Ectodermal cell (in vitro differentiated cells): Measurements from ENCODE around the gene PBOV1.

Source experiments
- H3K27ac ChIP-seq: 2 replicates; pipeline ENCODE4 v1.7.0; 2013; ENCODE audit warnings: mild to moderate bottlenecking, low read depth, low read length; ENCODE audit not compliant: insufficient read depth, poor library complexity, severe bottlenecking
- H3K27me3 ChIP-seq: 2 replicates; pipeline ENCODE4 v1.7.0; 2013; ENCODE audit warnings: mild to moderate bottlenecking, low read length; ENCODE audit not compliant: insufficient read depth, control insufficient read depth, poor library complexity, severe bottlenecking
- H3K36me3 ChIP-seq: one replicate; pipeline ENCODE4 v1.7.0; 2013; ENCODE audit warnings: low read length; ENCODE audit not compliant: control insufficient read depth, insufficient read depth
- H3K4me1 ChIP-seq: one replicate; pipeline ENCODE4 v1.7.0; 2013; ENCODE audit warnings: low read length; ENCODE audit not compliant: control insufficient read depth, insufficient read depth
- H3K4me3 ChIP-seq: 2 replicates; pipeline ENCODE4 v1.7.0; 2013; ENCODE audit warnings: low read depth, low read length, control low read depth; ENCODE audit not compliant: insufficient read depth
- H3K9me3 ChIP-seq: 2 replicates; pipeline ENCODE4 v1.7.0; 2013; ENCODE audit warnings: mild to moderate bottlenecking, low read length, moderate library complexity; ENCODE audit not compliant: control insufficient read depth
- WGBS, 2 experiments: methylation state at CpG; one replicate each; pipeline ENCODE4 v1.1.7; 2013; ENCODE audit warnings: missing lambda C conversion rate in 2 of 2; 5-methylcytosine and 5-hydroxymethylcytosine counted together

The PBOV1 gene

DNA sequence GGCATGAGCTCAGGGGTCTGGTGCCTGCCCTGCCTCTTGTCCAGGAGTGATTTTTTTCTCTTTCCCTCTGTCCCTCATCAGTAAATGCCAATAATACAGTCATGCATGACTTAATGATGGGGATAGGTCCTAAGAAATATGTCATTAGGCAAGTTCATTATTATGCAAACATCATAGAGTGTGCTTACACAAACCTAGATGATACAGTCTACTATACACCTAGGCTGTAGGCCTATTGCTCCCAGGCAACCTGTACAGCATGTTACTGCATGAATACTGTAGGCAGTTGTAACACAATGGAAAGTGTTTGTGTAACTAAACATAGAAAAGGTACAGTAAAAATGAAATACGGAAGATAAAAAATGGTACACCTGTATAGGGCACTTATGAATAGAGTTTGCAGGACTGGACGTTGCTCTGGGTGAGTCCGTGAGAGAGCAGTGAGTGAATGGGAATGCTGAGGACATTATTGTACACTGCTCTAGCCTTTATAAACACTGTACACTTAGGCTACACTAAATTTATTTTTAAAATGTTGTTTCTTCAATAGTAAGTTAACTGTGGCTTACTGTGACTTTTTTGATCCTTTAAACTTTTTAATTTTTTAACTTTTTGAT lies 22.1 kb downstream of the PBOV1 start:
- Histone ChIP-seq H3K4me1 (no peaks in the 10 kb centered on the region), H3K9me3 (no peaks in the 10 kb centered on the region), H3K27ac (no peak overlapping the region), H3K27me3 (no peaks in the 10 kb centered on the region), H3K36me3 (no peaks in the 10 kb centered on the region), H3K4me3 (no peak overlapping the region)
- WGBS, 2 experiments: 97 to 98% methylated on average over 2 to 3 of the region's 3 CpGs

DNA sequence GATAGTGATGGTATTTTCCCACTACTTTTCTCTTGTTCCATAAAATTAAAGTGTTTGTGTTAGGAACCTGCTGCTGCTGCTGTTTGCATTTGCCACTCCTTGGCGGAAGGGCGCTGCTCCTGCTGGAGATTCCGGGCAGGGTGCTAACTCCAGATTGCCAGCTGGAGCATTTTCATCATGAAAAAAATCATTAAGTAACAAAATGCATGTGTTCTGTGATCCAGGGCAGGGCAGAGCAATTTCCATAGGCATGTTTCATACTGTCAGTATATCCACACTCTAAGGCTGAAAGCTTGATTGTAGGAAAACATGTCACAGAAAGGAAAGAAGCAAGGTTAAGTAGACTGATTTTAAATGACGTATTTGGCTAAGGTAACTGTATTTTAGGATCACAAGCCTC lies 24.0 kb downstream of the PBOV1 start:
- 97 to 98% methylated on average over 4 of the region's 4 CpGs for WGBS, 2 experiments
- no peaks in the 10 kb centered on the region for H3K4me1 ChIP-seq
- H3K4me3 ChIP-seq: no peak overlapping the region
- H3K36me3 ChIP-seq: no peaks in the 10 kb centered on the region
- H3K9me3 ChIP-seq: no peaks in the 10 kb centered on the region
- no peak overlapping the region for H3K27ac ChIP-seq
- no peaks in the 10 kb centered on the region for H3K27me3 ChIP-seq

DNA sequence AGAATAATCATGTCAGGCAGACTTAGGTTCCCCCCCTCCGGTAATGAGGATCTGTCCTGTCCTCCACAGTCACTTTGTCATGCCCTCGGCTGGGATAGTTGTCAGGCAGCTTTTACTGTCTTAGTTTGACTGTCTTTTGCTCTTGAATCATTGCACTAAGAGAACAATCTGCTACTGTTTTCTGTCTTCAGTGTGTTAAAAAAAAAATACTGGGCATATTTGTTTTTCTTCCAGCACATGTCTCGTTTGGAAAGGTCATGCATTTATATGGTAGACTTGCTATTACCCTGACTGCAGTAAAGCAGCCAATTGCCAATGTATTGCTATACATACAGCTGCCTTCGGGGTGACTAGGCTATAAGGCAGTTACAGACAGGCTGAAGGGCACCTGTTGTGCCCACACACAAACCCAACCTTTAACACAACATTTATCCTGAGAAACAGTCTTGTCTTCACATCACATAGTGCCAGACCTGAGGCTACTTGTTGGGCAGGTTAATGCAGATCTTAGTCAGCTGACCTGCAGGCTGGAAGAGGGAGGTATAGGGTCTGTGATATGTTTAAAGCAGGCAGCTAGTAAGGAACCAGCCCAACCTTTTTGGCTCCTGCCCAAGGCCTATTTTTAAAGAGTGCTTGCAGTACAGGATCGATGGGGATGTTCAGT lies 29.9 kb downstream of the PBOV1 start:
- Histone ChIP-seq H3K4me3 (no peak overlapping the region), H3K36me3 (no peaks in the 10 kb centered on the region), H3K4me1 (peaks cover 9% of the 10 kb centered on the region), H3K9me3 (no peaks in the 10 kb centered on the region), H3K27me3 (no peaks in the 10 kb centered on the region), H3K27ac (no peak overlapping the region)
- WGBS, 2 experiments: 88 to 90% methylated on average over 5 of the region's 5 CpGs

DNA sequence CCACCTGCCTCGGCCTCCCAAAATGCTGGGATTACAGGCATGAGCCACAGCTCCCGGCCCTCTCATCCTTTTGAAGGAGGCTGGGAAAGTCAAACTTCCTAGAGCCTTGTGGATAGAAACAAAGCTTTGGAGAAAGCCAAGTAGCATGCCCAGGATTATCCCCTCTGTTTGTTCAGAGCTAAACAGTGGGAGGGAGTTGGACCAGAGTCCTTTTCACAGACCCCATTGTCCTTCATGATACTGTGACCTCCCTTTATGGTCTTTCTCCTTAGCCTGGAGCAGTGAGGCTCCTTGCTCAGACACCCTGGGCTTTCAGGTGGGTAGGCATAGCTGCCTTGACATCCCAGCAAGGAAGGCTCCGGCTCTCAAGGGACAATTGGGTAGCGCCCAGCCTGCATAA lies 31.1 kb downstream of the PBOV1 start:
- WGBS, 2 experiments: 78 to 87% methylated on average over 4 of the region's 4 CpGs
- H3K27ac ChIP-seq: no peak overlapping the region
- no peak overlapping the region for H3K4me3 ChIP-seq
- no peaks in the 10 kb centered on the region for H3K9me3 ChIP-seq
- no peaks in the 10 kb centered on the region for H3K36me3 ChIP-seq
- no peaks in the 10 kb centered on the region for H3K27me3 ChIP-seq
- peaks cover 15% of the 10 kb centered on the region for H3K4me1 ChIP-seq

DNA sequence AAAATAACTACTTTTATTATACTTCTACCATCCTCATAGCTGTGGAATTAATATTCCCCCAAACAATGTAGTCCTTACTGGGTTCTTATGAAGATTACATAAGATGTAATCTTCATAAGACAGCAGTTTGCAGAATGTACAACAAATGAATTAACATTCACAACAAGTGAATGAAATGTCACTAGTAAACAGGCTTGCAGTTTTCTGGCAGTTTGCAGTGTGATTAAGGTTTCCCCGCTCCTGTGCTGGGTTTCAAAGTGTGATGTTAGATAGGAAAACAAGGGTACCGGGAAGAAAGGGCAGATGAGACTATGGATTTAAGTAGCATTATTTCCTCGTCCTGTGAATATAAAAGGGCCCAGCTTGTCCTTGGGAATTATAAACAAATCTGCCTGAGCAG lies 34.1 kb downstream of the PBOV1 start:
- 87 to 88% methylated on average over 3 of the region's 3 CpGs for WGBS, 2 experiments
- peaks cover 15% of the 10 kb centered on the region for H3K4me1 ChIP-seq
- H3K4me3 ChIP-seq: no peak overlapping the region

DNA sequence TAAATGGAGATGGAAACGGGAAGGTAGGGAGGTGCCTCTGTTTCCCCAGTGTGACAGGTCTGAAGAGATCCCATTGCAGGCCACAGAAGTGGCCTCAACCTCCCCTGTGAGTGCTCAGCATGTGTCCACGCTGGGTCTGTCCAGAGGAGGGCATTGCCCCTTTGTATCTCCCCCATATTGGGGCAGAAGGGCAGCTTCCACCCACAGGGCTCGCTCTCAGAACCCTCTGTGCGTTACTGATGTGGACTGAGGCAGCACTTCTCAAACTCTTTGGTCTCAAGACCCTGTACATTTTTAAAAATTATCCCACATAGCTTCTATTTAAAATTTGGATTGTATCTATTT lies 34.5 kb downstream of the PBOV1 start:
- H3K27ac ChIP-seq: no peak overlapping the region

More for the DNA sequence above, 34.1 kb downstream of the PBOV1 start:
- H3K27ac ChIP-seq: no peak overlapping the region
- H3K27me3 ChIP-seq: no peaks in the 10 kb centered on the region
- no peaks in the 10 kb centered on the region for H3K9me3 ChIP-seq
- H3K36me3 ChIP-seq: no peaks in the 10 kb centered on the region

DNA sequence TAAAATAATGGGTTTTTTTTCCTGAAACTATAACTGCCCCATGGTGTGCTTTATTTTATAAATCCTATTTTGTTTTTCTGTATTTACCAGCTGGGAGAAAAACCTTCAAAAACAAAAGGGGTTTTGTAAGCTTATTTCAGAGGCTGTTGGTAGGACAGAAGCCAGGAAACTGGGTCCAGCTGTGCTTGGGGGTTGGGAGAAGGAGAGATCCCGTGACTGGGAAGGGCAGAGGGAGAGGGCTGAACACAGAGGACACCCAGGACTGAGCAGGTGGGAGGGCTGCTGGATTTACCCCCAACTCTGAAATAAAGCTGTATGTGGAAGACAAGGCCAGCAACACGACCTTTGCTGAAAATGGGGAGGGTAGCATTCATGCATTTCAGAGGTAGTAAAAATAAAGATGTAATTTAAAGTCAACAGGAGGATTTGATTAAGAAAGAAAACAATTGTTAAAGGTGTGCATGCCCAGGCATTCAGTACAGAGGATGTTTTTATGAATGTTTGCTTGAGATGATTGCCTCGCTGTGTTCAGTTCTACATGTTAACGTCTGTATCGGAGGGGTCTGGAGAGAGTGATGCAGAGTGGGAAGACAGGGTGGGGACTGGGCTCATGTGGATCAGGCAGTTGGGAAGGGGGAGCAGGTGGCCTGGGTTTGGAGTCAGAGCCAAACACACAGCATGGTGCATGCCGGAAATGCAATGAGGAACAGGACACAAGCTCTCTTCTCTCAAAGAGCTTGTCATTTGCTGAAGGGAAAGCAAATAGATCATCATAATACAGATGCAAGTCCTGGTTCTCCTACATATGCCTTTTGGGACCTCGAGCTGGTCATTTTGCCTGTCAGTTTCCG lies 35.1 kb downstream of the PBOV1 start:
- no peak overlapping the region for H3K4me3 ChIP-seq
- no peaks in the 10 kb centered on the region for H3K9me3 ChIP-seq
- H3K4me1 ChIP-seq: peaks cover 15% of the 10 kb centered on the region
- WGBS, 2 experiments: 39 to 42% methylated on average over 8 of the region's 8 CpGs
- no peak overlapping the region for H3K27ac ChIP-seq
- H3K36me3 ChIP-seq: no peaks in the 10 kb centered on the region
- no peaks in the 10 kb centered on the region for H3K27me3 ChIP-seq

More for the DNA sequence above, 34.5 kb downstream of the PBOV1 start:
- Histone ChIP-seq H3K9me3 (no peaks in the 10 kb centered on the region), H3K27me3 (no peaks in the 10 kb centered on the region), H3K4me3 (no peak overlapping the region), H3K36me3 (no peaks in the 10 kb centered on the region), H3K4me1 (peaks cover 15% of the 10 kb centered on the region)
- WGBS, 2 experiments: 82 to 87% methylated on average over 4 of the region's 4 CpGs

DNA sequence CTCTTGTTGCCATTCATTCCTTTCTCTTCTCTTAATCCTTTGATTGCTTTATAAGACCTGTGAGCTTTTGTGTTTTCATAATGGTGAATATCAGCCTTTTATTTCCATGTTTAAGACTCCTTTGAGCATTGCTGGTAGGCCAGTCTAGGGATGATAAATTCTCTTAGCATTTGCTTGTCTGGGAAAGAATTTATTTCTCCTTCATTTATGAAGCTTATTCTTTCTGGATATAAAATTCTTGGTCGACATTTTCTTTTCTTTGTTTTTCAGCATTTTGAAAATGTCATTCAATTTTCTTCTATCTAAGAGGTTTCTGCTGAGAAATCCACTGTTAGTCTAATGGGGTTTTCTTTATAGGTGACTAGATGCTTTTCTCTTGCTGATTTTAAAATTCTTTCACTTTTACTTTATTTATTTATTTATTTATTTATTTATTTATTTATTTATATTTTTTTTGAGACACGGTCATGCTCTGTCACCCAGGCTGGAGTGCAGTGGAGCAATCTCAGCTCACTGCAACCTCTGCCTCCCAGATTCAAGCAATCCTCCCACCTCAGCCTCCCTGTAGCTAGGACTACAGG lies 41.5 kb downstream of the PBOV1 start:
- no peaks in the 10 kb centered on the region for H3K9me3 ChIP-seq
- H3K27ac ChIP-seq: no peak overlapping the region
- 93 to 100% methylated on average over 1 to 2 of the region's 2 CpGs for WGBS, 2 experiments
- H3K36me3 ChIP-seq: no peaks in the 10 kb centered on the region
- H3K27me3 ChIP-seq: no peaks in the 10 kb centered on the region
- no peak overlapping the region for H3K4me3 ChIP-seq
- no peaks in the 10 kb centered on the region for H3K4me1 ChIP-seq

DNA sequence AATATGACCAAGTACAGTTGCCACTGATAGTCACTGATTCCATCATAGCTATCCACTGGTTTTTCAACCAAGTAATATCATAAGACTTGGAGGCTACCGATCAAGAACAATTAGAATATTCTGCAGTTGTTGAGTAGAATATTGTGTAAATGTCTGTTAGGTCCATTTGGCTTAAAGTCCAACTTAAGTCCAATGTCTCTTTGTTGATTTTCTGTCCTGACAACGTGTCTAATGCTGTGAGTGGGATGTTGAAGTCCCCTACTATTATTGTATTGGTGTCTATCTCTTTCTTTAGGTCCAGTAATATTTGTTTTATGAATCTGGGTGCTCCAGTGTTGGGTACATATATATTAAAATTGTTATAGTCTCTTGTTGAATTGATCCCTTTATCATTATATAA lies 42.7 kb downstream of the PBOV1 start:
- Histone ChIP-seq H3K36me3 (no peaks in the 10 kb centered on the region), H3K4me3 (no peak overlapping the region), H3K9me3 (no peaks in the 10 kb centered on the region), H3K4me1 (no peaks in the 10 kb centered on the region), H3K27me3 (no peaks in the 10 kb centered on the region), H3K27ac (no peak overlapping the region)
- WGBS, 2 experiments: 86 to 93% methylated on average over 2 of the region's 2 CpGs
